HEK293 (cell line): Measurements from ENCODE around the gene CLEC6A.
"Not testable (repeated sequence)": the region's sequence is repeated elsewhere in the genome, so short reads cannot be mapped to it uniquely, and the experiment has no call there.

ENCODE experiments used
- CTCF ChIA-PET: fragments of 350-600 bp; formaldehyde crosslinking; extraction: SDS; loops from one replicate; lab custom pipeline; 2021; ENCODE audit warnings: antibody characterized with exemption; lab: Yijun Ruan, JAX
- POLR2A ChIA-PET: fragments of 300-600 bp; formaldehyde crosslinking; extraction: SDS; loops from one replicate; lab custom pipeline; 2020; ENCODE audit warnings: antibody characterized with exemption, inconsistent platforms; lab: Yijun Ruan, JAX
- H3K27ac ChIP-seq: fragments of 200-500 bp; sonication (Bioruptor generic); 2 replicates; pipeline ENCODE4 v1.5.1; 2014; ENCODE audit warnings: low read depth, low read length, control low read depth, inconsistent platforms; ENCODE audit errors: extremely low read depth
- H3K36me3 ChIP-seq, 2 experiments: fragments of 200-500 bp in 1 of 2; sonication (Bioruptor generic) in 1 of 2; 1 replicate in 1 of 2; 2 replicates in 1 of 2; pipeline ENCODE4 v1.5.1; 2014 to 2017; ENCODE audit warnings: inconsistent platforms in 2 of 2, low read length in 2 of 2; ENCODE audit not compliant: control insufficient read depth in 2 of 2, insufficient read depth in 1 of 2
- H3K4me1 ChIP-seq: fragments of 200-500 bp; sonication (Bioruptor generic); 2 replicates; pipeline ENCODE4 v1.5.1; 2014; ENCODE audit warnings: mild to moderate bottlenecking, low read length, inconsistent platforms; ENCODE audit not compliant: control insufficient read depth, insufficient read depth
- H3K4me3 ChIP-seq: 2 replicates; pipeline ENCODE4 v1.5.1; 2011; ENCODE audit warnings: low read depth, mild to moderate bottlenecking, control low read depth, low read length, moderate library complexity
- H3K9me3 ChIP-seq: fragments of 200-500 bp; sonication (Bioruptor generic); 2 replicates; pipeline ENCODE4 v1.5.1; 2014; ENCODE audit warnings: low read depth, low read length, inconsistent platforms; ENCODE audit not compliant: control insufficient read depth, insufficient read depth
- IKZF3 ChIP-seq: fragments of 450-650 bp; IDR thresholded peaks from 2 replicates; pipeline ENCODE4 v1.5.0; 2018; ENCODE audit warnings: missing biosample characterization, mild to moderate bottlenecking, missing genetic modification characterization, moderate library complexity
- TRIM28 ChIP-seq: IDR thresholded peaks from 2 replicates; pipeline ENCODE4 v1.6.1; 2011; ENCODE audit warnings: low read length, control low read depth, borderline replicate concordance
- ZIC2 ChIP-seq: fragments of 450-650 bp; formaldehyde crosslinking; IDR thresholded peaks from 2 replicates; pipeline ENCODE4 v1.5.1; 2016; ENCODE audit warnings: missing biosample characterization, missing genetic modification characterization
- ZNF211 ChIP-seq: fragments of 450-650 bp; formaldehyde crosslinking; IDR thresholded peaks from 2 replicates; pipeline ENCODE4 v1.5.1; 2016; ENCODE audit warnings: low read depth, missing biosample characterization, missing genetic modification characterization
- ZNF37A ChIP-seq: fragments of 450-650 bp; IDR thresholded peaks from 2 replicates; pipeline ENCODE4 v1.5.1; 2018; ENCODE audit warnings: missing biosample characterization, missing genetic modification characterization
- ZXDB ChIP-seq: fragments of 450-650 bp; formaldehyde crosslinking; IDR thresholded peaks from 2 replicates; pipeline ENCODE4 v1.5.1; 2016; ENCODE audit warnings: missing biosample characterization, missing genetic modification characterization
- TF ChIP-seq, protein P1 (sequence below): fragments of 450-650 bp; formaldehyde crosslinking; IDR thresholded peaks from 2 replicates; pipeline ENCODE4 v1.5.1; 2016; ENCODE audit warnings: missing biosample characterization, missing genetic modification characterization
- TF ChIP-seq, protein P2 (sequence below): fragments of 450-650 bp; formaldehyde crosslinking; IDR thresholded peaks from 2 replicates; pipeline ENCODE4 v1.5.1; 2016; ENCODE audit warnings: missing biosample characterization, missing genetic modification characterization
- TF ChIP-seq, protein P3 (sequence below): IDR thresholded peaks from 2 replicates; pipeline ENCODE4 v1.6.1; 2011; ENCODE audit warnings: mild to moderate bottlenecking, low read depth, low read length, borderline replicate concordance
- TF ChIP-seq, protein P4 (sequence below): fragments of 450-650 bp; formaldehyde crosslinking; IDR thresholded peaks from 2 replicates; pipeline ENCODE4 v1.5.1; 2017; ENCODE audit warnings: missing biosample characterization, missing genetic modification characterization
- TF ChIP-seq, protein P5 (sequence below): fragments of 450-650 bp; formaldehyde crosslinking; IDR thresholded peaks from 2 replicates; pipeline ENCODE4 v1.5.1; 2016; ENCODE audit warnings: missing biosample characterization, missing genetic modification characterization

CLEC6A gene

DNA sequence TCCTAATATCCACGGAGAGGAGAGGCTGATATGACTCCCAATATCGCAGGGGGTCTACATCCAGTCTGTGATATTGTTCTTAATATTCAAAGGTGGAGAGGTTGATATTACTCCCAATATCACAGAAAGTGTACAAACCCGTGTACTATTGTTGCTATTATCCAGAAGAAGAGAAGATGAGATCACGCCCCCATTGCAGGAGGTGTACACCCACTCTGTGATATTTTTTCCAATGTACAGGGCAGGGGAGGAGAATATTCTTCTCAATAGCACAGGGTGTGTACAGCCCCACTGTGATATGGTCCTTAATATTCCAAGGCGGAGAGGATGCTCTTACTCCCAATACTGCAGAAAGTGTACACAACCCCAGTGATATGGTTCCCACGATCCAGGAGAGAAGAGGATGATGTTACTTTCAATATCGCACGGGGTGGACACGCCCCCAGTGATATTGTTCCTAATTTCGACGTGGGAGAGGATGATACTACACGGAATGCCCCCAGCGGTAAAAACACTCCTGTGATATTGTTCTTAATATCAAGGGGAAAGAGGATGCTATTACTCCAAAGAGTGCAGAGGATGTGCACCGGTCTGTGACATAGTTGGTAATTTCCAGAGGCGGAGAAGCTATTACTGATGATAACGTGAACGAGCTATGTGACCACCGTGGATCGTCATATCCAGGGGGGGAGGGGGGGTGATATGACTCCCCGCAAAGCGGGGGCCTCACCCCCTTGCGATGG, 11.1 kb upstream of the CLEC6A start:
- H3K9me3 ChIP-seq, H3K27ac ChIP-seq, H3K36me3 ChIP-seq, POLR2A ChIA-PET, H3K4me1 ChIP-seq, CTCF ChIA-PET, H3K4me3 ChIP-seq: not testable (repeated sequence)

DNA sequence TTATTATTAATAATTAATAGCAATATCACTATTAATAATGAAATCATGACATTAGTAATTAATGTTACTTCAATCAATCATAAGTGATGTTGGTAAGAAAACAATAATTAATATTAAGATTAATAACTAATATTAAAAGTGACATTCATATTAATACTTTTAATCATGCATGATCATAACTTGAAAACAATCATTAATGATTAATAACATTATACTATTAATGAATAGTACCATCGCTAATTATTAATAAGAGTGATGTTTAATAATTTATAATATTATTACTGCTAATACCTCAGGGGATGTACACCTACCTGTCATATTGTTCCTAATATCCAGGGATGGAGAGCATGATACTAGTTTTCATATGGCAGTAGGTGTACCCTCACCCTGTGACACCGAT, 10.0 kb upstream of the CLEC6A start:
- Histone ChIP-seq H3K27ac (no peak overlapping the region), H3K4me1 (no peaks in the 10 kb centered on the region), H3K36me3 (no peaks in the 10 kb centered on the region), H3K9me3 (no peaks in the 10 kb centered on the region), H3K4me3 (no peak overlapping the region)
- TF ChIP-seq, protein P1, sequence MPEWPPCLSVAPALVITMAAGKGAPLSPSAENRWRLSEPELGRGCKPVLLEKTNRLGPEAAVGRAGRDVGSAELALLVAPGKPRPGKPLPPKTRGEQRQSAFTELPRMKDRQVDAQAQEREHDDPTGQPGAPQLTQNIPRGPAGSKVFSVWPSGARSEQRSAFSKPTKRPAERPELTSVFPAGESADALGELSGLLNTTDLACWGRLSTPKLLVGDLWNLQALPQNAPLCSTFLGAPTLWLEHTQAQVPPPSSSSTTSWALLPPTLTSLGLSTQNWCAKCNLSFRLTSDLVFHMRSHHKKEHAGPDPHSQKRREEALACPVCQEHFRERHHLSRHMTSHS (tag by site-specific recombination) = no peak
- no peak for TF ChIP-seq ZNF37A (tag by site-specific recombination)
- TF ChIP-seq ZXDB = no peak
- TF ChIP-seq, protein P2, sequence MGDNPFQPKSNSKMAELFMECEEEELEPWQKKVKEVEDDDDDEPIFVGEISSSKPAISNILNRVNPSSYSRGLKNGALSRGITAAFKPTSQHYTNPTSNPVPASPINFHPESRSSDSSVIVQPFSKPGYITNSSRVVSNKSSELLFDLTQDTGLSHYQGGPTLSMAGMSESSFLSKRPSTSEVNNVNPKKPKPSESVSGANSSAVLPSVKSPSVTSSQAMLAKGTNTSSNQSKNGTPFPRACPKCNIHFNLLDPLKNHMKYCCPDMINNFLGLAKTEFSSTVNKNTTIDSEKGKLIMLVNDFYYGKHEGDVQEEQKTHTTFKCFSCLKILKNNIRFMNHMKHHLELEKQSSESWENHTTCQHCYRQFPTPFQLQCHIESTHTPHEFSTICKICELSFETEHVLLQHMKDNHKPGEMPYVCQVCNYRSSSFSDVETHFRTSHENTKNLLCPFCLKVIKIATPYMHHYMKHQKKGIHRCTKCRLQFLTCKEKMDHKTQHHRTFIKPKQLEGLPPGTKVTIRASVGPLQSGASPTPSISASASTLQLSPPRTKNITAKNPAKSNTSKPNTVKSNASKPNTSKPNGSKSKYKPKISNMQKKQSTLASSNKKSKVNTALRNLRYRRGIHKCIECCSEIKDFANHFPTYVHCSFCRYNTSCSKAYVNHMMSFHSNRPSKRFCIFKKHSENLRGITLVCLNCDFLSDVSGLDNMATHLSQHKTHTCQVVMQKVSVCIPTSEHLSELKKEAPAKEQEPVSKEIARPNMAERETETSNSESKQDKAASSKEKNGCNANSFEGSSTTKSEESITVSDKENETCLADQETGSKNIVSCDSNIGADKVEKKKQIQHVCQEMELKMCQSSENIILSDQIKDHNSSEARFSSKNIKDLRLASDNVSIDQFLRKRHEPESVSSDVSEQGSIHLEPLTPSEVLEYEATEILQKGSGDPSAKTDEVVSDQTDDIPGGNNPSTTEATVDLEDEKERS (tag by site-specific recombination) = no peak
- TF ChIP-seq, protein P3, sequence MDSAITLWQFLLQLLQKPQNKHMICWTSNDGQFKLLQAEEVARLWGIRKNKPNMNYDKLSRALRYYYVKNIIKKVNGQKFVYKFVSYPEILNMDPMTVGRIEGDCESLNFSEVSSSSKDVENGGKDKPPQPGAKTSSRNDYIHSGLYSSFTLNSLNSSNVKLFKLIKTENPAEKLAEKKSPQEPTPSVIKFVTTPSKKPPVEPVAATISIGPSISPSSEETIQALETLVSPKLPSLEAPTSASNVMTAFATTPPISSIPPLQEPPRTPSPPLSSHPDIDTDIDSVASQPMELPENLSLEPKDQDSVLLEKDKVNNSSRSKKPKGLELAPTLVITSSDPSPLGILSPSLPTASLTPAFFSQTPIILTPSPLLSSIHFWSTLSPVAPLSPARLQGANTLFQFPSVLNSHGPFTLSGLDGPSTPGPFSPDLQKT = no peak
- TF ChIP-seq, protein P4, sequence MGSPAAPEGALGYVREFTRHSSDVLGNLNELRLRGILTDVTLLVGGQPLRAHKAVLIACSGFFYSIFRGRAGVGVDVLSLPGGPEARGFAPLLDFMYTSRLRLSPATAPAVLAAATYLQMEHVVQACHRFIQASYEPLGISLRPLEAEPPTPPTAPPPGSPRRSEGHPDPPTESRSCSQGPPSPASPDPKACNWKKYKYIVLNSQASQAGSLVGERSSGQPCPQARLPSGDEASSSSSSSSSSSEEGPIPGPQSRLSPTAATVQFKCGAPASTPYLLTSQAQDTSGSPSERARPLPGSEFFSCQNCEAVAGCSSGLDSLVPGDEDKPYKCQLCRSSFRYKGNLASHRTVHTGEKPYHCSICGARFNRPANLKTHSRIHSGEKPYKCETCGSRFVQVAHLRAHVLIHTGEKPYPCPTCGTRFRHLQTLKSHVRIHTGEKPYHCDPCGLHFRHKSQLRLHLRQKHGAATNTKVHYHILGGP (tag by site-specific recombination) = no peak
- TF ChIP-seq, protein P5, sequence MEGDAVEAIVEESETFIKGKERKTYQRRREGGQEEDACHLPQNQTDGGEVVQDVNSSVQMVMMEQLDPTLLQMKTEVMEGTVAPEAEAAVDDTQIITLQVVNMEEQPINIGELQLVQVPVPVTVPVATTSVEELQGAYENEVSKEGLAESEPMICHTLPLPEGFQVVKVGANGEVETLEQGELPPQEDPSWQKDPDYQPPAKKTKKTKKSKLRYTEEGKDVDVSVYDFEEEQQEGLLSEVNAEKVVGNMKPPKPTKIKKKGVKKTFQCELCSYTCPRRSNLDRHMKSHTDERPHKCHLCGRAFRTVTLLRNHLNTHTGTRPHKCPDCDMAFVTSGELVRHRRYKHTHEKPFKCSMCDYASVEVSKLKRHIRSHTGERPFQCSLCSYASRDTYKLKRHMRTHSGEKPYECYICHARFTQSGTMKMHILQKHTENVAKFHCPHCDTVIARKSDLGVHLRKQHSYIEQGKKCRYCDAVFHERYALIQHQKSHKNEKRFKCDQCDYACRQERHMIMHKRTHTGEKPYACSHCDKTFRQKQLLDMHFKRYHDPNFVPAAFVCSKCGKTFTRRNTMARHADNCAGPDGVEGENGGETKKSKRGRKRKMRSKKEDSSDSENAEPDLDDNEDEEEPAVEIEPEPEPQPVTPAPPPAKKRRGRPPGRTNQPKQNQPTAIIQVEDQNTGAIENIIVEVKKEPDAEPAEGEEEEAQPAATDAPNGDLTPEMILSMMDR (tag by site-specific recombination) = no peak
- TF ChIP-seq ZNF211 (tag by site-specific recombination) = no peak
- no peak for TF ChIP-seq TRIM28
- CTCF ChIA-PET = no interaction called here
- POLR2A ChIA-PET = no interaction called here

DNA sequence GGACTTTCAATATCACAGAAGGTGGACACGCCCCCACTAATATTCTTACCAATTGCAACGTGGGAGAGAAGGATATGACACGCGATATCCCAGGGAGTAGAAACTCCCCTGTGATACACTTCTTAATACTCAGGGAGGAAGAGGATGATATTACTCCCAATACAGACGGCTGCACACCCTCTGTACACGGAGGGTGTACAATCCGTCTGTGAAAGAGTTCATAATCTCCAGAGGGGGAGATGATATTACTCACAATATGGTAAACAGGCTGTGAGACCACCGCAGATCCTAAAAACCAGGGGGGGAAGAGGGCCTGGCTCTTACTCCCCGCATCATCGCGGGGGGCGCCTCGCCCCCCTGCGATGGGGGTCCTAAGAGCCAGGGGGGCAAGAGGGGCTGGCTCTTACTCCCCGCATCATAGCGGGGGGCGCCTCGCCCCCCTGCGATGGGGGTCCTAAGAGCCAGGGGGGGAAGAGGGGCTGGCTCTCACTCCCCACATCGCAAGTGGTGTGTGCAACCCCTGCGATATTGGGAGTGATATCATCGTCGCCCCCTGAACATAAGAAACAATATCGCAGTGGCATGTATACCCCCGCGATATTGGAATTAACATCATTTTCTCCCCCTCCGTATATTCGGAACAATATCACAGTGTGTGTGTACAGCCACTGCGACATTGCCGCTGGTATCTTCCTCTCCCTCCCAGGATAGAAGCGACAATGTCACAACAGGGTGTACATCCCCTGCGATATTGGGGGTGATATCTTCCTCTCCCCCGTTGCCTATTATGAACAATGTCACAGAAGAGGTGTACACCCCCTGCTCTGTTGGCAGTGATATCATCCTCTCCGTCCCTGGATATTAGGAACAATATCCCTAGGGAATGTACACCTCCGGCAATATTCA, 8.9 kb upstream of the CLEC6A start:
- no peaks in the 10 kb centered on the region for H3K36me3 ChIP-seq
- H3K9me3 ChIP-seq = no peaks in the 10 kb centered on the region
- TF ChIP-seq IKZF3 (0 out of 2 replicates have a peak, but pooled peaks have one; percentile 30), ZIC2 (tag by site-specific recombination) (no peak)
- TF ChIP-seq, all 188 proteins: peak for 1
- H3K4me3 ChIP-seq = no peak overlapping the region
- ChIA-PET CTCF (no interaction called here), POLR2A (no interaction called here)
- no peak overlapping the region for H3K27ac ChIP-seq
- no peaks in the 10 kb centered on the region for H3K4me1 ChIP-seq
